Lower leg skin (tissue), 3 donors: ENCODE measurements around the gene UGT1A4.

ENCODE experiments used
- CTCF ChIP-seq, 3 donors: fragments of 450-650 bp; IDR thresholded peaks; one replicate each; pipeline ENCODE4 v1.5.1; 2016; ENCODE audit warnings: antibody characterized with exemption in 3 of 3, mild to moderate bottlenecking in 3 of 3, moderate library complexity in 2 of 3
- POLR2A ChIP-seq, 2 donors: fragments of 450-650 bp; IDR thresholded peaks; one replicate each; pipeline ENCODE4 v1.6.1; 2016 to 2017; ENCODE audit warnings: antibody characterized with exemption in 2 of 2, mild to moderate bottlenecking in 1 of 2, moderate library complexity in 1 of 2

GRCh38 chr2:233818639-233819621 lies 100.4 kb downstream of the UGT1A4 start:
- TF ChIP-seq POLR2A (IDR thresholded peaks at IDR 0.05), result no peak
- no peak for TF ChIP-seq CTCF (IDR thresholded peaks at IDR 0.05)
